Gastroesophageal sphincter (tissue), 3 donors: ENCODE measurements around the gene FAM9A.

Experiments
- POLR2AphosphoS5 ChIP-seq: sonication (generic); formaldehyde crosslinking; IDR thresholded peaks from one replicate; pipeline ENCODE4 v1.6.1; 2017; ENCODE audit warnings: antibody characterized with exemption
- TF ChIP-seq, protein P1 (sequence below), 4 experiments: fragments of 200-600 bp in 2 of 4; fragments of 450-650 bp in 2 of 4; sonication (generic) in 1 of 4; IDR thresholded peaks; one replicate each; pipeline ENCODE4 v1.5.1; 2017 to 2019; ENCODE audit warnings: antibody characterized with exemption in 4 of 4, mild to moderate bottlenecking in 2 of 4, moderate library complexity in 2 of 4

DNA sequence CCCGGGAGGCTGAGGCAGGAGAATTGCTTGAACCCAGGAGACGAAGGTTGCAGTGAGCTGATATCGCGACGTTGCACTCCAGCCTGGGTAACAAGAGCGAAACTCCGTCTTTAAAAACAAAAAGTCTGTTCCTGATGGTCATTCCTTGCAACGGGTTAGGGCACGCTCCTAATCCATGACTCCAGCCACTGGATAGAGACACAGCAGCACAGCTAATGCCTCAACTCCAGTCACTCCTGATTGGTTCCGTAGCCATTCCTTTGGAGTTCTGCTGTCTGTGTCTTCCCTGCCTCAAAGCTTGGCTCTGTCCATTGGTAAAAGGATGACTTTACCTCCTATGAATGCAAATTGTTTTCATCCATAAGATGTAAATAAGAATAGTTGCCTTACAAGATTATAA lies 44.3 kb upstream of the FAM9A start:
- TF ChIP-seq, protein P1, sequence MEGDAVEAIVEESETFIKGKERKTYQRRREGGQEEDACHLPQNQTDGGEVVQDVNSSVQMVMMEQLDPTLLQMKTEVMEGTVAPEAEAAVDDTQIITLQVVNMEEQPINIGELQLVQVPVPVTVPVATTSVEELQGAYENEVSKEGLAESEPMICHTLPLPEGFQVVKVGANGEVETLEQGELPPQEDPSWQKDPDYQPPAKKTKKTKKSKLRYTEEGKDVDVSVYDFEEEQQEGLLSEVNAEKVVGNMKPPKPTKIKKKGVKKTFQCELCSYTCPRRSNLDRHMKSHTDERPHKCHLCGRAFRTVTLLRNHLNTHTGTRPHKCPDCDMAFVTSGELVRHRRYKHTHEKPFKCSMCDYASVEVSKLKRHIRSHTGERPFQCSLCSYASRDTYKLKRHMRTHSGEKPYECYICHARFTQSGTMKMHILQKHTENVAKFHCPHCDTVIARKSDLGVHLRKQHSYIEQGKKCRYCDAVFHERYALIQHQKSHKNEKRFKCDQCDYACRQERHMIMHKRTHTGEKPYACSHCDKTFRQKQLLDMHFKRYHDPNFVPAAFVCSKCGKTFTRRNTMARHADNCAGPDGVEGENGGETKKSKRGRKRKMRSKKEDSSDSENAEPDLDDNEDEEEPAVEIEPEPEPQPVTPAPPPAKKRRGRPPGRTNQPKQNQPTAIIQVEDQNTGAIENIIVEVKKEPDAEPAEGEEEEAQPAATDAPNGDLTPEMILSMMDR (IDR thresholded peaks at IDR 0.05) = no peak
- no peak for TF ChIP-seq POLR2AphosphoS5
